ENCODE measurements around the gene PDZD2.

Gene PDZD2

GRCh38 chr5:31637851-31638250 lies 1.1 kb upstream of the PDZD2 start:
- H3K4me3 ChIP-seq = no peak overlapping the region
- intact Hi-C loops (cut with DNase I; ENCODE audit: low total_unique reads) = loop anchor here (2.0 kb wide), 1 partner anchor 171 kb away; no protein-coding TSS in a partner anchor
- TF ChIP-seq, protein P1, sequence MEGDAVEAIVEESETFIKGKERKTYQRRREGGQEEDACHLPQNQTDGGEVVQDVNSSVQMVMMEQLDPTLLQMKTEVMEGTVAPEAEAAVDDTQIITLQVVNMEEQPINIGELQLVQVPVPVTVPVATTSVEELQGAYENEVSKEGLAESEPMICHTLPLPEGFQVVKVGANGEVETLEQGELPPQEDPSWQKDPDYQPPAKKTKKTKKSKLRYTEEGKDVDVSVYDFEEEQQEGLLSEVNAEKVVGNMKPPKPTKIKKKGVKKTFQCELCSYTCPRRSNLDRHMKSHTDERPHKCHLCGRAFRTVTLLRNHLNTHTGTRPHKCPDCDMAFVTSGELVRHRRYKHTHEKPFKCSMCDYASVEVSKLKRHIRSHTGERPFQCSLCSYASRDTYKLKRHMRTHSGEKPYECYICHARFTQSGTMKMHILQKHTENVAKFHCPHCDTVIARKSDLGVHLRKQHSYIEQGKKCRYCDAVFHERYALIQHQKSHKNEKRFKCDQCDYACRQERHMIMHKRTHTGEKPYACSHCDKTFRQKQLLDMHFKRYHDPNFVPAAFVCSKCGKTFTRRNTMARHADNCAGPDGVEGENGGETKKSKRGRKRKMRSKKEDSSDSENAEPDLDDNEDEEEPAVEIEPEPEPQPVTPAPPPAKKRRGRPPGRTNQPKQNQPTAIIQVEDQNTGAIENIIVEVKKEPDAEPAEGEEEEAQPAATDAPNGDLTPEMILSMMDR (IDR thresholded peaks at IDR 0.05) = no peak
- no peaks in the 10 kb centered on the region for H3K27me3 ChIP-seq
- DNase-seq = no peak
- peak overlapping the region in 1 of 2 donors; percentile 77 for H3K27ac ChIP-seq
- H3K9me3 ChIP-seq = no peaks in the 10 kb centered on the region
- peaks cover 0 to 24% (median 11%) of the 10 kb centered on the region in 4 donors for H3K4me1 ChIP-seq
- H3K36me3 ChIP-seq = no peaks in the 10 kb centered on the region

GRCh38 chr5:31638345-31638744 lies 586 bp upstream of the PDZD2 start:
- Histone ChIP-seq H3K4me1 (peaks cover 0 to 24% (median 11%) of the 10 kb centered on the region in 4 donors), H3K9me3 (no peaks in the 10 kb centered on the region), H3K27ac (peak overlapping the region; percentile 73 to 77), H3K4me3 (peak overlapping the region; percentile 63 to 78), H3K36me3 (no peaks in the 10 kb centered on the region), H3K27me3 (no peaks in the 10 kb centered on the region)
- intact Hi-C loops (cut with DNase I; ENCODE audit: low total_unique reads) = loop anchor here (2.0 kb wide), 1 partner anchor 170 kb away; no protein-coding TSS in a partner anchor
- peak in 1 of 2 donors; percentile 68 for DNase-seq
- TF ChIP-seq, protein P1 (IDR thresholded peaks at IDR 0.05) = no peak

GRCh38 chr5:31639481-31640411 lies 815 bp downstream of the PDZD2 start:
- TF ChIP-seq, protein P1 (IDR thresholded peaks at IDR 0.05) = no peak
- Histone ChIP-seq H3K9me3 (no peaks in the 10 kb centered on the region), H3K27ac (peak overlapping the region; percentile 73 to 77), H3K27me3 (no peaks in the 10 kb centered on the region), H3K4me1 (peaks cover 0 to 24% (median 11%) of the 10 kb centered on the region in 4 donors), H3K36me3 (no peaks in the 10 kb centered on the region), H3K4me3 (peak overlapping the region; percentile 63 to 78)
- DNase-seq = no peak
- intact Hi-C loops (cut with DNase I; ENCODE audit: low total_unique reads) = loop anchor here (2.0 kb wide), 1 partner anchor 169 kb away; no protein-coding TSS in a partner anchor

- Histone ChIP-seq H3K9me3 (no peaks in the 10 kb centered on the region), H3K4me3 (no peak overlapping the region), H3K4me1 (peaks cover 0 to 24% (median 11%) of the 10 kb centered on the region in 4 donors), H3K27ac (peak overlapping the region in 1 of 2 donors; percentile 77), H3K36me3 (no peaks in the 10 kb centered on the region), H3K27me3 (no peaks in the 10 kb centered on the region)
- TF ChIP-seq, protein P1 (IDR thresholded peaks at IDR 0.05) = no peak
- DNase-seq = no peak
- intact Hi-C loops (cut with DNase I; ENCODE audit: low total_unique reads) = no loop called here
Observed at GRCh38 chr5:31640573-31640972, 1.6 kb downstream of the PDZD2 start.

DNA sequence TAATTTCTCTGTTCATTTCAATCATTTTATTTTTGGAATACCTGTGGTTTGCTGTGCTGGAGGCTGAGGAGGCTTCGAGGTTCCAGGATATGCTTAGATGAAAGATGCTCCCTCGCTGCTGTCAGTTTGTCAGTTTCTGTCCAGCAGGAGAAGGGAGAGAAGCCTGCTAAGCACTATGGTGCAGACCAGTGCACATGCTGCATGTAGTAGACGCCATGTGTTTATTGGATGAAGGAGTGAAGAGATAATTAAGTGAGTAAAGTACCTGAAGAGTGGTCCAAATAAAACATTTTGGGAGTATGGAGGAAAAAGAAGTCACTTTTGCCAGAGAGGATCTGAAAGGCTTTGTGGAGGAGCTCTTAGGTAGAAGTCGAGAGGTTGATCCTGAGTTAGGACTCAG lies 2.1 kb downstream of the PDZD2 start:
- TF ChIP-seq, protein P1 (IDR thresholded peaks at IDR 0.05) = no peak
- peaks cover 0 to 24% (median 11%) of the 10 kb centered on the region in 4 donors for H3K4me1 ChIP-seq
- intact Hi-C loops (cut with DNase I; ENCODE audit: low total_unique reads) = no loop called here
- H3K27me3 ChIP-seq = no peaks in the 10 kb centered on the region
- H3K4me3 ChIP-seq = no peak overlapping the region
- no peak for DNase-seq
- H3K36me3 ChIP-seq = no peaks in the 10 kb centered on the region
- no peaks in the 10 kb centered on the region for H3K9me3 ChIP-seq
- no peak overlapping the region for H3K27ac ChIP-seq

Data from tibial artery (tissue), 4 donors.